Upper lobe of left lung (tissue), 6 donors: ENCODE measurements around the gene SOX5. TPM values are rescaled to one million over a fixed set of nuclear protein-coding genes. Genes with fewer than 3 reads are reported as not detected.

Experiments used
- ATAC-seq, 2 donors: fragments of 200-7000 bp; cut with Tn5 transposase; one replicate each; pipeline ENCODE4 v1.9.1; 2022; ENCODE audit warnings: mild to moderate bottlenecking in 2 of 2, moderate library complexity in 2 of 2; ENCODE audit not compliant: low FRiP score in 2 of 2
- DNase-seq, 2 donors: peaks; one replicate each; pipeline ENCODE4 v3.0.0-alpha.2; 2019 to 2020
- H3K27ac ChIP-seq, 4 donors: fragments of 200-600 bp; sonication (generic); one replicate each; pipeline ENCODE4 v1.5.1; 2016 to 2019
- H3K27me3 ChIP-seq, 4 donors: fragments of 200-600 bp; sonication (generic); one replicate each; pipeline ENCODE4 v1.5.1; 2017 to 2019
- H3K36me3 ChIP-seq, 4 donors: fragments of 200-600 bp; sonication (generic); one replicate each; pipeline ENCODE4 v1.5.1; 2016 to 2019
- H3K4me1 ChIP-seq, 4 donors: fragments of 200-600 bp; sonication (generic); one replicate each; pipeline ENCODE4 v1.5.1; 2018 to 2019
- H3K4me3 ChIP-seq, 4 donors: fragments of 200-600 bp; sonication (generic); one replicate each; pipeline ENCODE4 v1.5.1; 2017 to 2019; ENCODE audit warnings: mild to moderate bottlenecking in 2 of 4, moderate library complexity in 1 of 4
- H3K9me3 ChIP-seq, 4 donors: fragments of 200-600 bp; sonication (generic); one replicate each; pipeline ENCODE4 v1.5.1; 2018 to 2019
- EP300 ChIP-seq, 4 donors: sonication (generic); formaldehyde crosslinking; IDR thresholded peaks; one replicate each; pipeline ENCODE4 v1.5.1; 2017; ENCODE audit warnings: antibody characterized with exemption in 4 of 4, control low read depth in 2 of 4
- POLR2A ChIP-seq, 4 donors: fragments of 450-650 bp; IDR thresholded peaks; one replicate each; pipeline ENCODE4 v1.5.1; 2016 to 2017; ENCODE audit warnings: antibody characterized with exemption in 4 of 4, mild to moderate bottlenecking in 2 of 4
- POLR2AphosphoS5 ChIP-seq, 2 donors: sonication (generic); formaldehyde crosslinking; IDR thresholded peaks; one replicate each; pipeline ENCODE4 v1.5.1; 2017; ENCODE audit warnings: antibody characterized with exemption in 2 of 2
- WGBS, 2 donors: methylation state at CpG; one replicate each; pipeline ENCODE4 v1.1.5; 2017 to 2018; 5-methylcytosine and 5-hydroxymethylcytosine counted together
- total RNA-seq, 6 donors: library from RNA; depleted of rRNA in 4 of 6; stranded (reverse); fragments of >200 nt in 4 of 6; gene quantifications; one replicate each; pipeline versions ENCODE4 v1.1.0 to v1.2.1, GENCODE V29; 2016 to 2021
- TF ChIP-seq, protein P1 (sequence below), 6 experiments: fragments of 450-650 bp in 4 of 6; fragments of 200-600 bp in 2 of 6; sonication (generic) in 2 of 6; IDR thresholded peaks; one replicate each; pipeline ENCODE4 v1.5.1; 2016 to 2019; ENCODE audit warnings: antibody characterized with exemption in 6 of 6
- donor health status: DM: no; HTN: no; CAD: no; lungs with moderate emphysema.
- donor health status: DM: no; HTN: yes; CAD: no; lungs with severe emphysema.

The SOX5 gene
- total RNA-seq, 6 donors from 2014 or later: 9.6 to 31.4 (median 14.5) TPM

DNA sequence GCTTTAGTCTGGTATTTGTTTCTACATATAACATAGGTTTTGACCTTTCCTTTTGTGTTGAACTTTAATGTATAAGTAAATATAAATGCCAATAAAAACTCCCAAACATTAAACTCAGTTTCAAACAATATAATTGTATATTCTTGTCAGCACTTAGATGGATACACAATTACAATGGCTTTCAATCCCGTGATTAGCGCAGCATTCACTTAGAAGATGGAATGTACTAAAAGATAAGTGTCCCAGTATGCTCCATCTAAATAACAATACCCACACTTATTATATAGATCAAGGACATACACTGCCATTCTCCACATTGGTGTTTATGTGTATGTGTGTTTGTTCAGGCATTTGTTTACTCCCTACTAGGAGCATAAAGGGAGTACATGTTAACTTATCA is 193.1 kb downstream of the SOX5 start:
- H3K4me3 ChIP-seq: no peak overlapping the region
- H3K27ac ChIP-seq: no peak overlapping the region
- H3K36me3 ChIP-seq: no peaks in the 10 kb centered on the region
- 91% methylated on average over 2 of the region's 2 CpGs for WGBS, 2 donors
- no peaks in the 10 kb centered on the region for H3K27me3 ChIP-seq
- DNase-seq (no peak), ATAC-seq (no peak)
- TF ChIP-seq, protein P1, sequence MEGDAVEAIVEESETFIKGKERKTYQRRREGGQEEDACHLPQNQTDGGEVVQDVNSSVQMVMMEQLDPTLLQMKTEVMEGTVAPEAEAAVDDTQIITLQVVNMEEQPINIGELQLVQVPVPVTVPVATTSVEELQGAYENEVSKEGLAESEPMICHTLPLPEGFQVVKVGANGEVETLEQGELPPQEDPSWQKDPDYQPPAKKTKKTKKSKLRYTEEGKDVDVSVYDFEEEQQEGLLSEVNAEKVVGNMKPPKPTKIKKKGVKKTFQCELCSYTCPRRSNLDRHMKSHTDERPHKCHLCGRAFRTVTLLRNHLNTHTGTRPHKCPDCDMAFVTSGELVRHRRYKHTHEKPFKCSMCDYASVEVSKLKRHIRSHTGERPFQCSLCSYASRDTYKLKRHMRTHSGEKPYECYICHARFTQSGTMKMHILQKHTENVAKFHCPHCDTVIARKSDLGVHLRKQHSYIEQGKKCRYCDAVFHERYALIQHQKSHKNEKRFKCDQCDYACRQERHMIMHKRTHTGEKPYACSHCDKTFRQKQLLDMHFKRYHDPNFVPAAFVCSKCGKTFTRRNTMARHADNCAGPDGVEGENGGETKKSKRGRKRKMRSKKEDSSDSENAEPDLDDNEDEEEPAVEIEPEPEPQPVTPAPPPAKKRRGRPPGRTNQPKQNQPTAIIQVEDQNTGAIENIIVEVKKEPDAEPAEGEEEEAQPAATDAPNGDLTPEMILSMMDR (IDR thresholded peaks at IDR 0.05): no peak
- TF ChIP-seq EP300 (IDR thresholded peaks at IDR 0.05): no peak
- TF ChIP-seq POLR2A (IDR thresholded peaks at IDR 0.05): no peak
- TF ChIP-seq POLR2AphosphoS5 (IDR thresholded peaks at IDR 0.05): no peak
- peaks cover 0 to 4% (median 0%) of the 10 kb centered on the region in 4 donors for H3K4me1 ChIP-seq
- H3K9me3 ChIP-seq: no peaks in the 10 kb centered on the region

DNA sequence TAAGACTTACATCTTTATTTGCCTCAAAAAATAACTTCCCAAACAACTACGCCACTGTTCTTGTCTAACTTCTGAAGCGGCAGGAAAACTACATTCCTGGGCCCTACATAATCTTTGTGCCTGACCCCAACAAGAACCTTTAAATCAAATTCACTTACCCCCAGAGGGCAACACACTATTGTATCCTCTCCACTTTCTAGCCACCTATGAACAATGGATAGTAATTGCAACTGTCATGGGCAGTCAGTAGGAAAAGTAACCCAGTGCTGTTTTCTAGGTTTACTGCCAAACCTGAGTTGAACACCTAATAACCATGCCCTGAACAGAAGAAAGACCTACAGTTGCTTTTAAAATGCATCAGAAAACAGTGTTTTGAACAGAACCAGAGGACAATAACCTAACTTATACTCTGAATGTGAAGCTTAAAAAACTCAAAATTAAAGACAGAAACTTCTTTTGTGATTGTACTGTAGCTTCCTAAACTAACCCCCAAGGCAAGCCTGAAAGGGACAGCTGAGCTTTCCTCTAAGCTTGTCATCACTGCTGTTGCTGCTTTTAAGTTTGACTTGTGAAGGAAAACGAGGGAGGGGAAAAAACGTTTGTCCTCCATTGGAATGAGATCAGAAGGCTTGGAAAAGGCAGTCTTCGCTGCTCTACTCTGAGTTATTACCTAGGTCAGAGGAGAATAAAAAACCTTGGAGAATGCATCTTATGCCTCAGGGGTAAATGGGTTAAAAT is 195.7 kb downstream of the SOX5 start:
- no peak for ATAC-seq
- H3K4me3 ChIP-seq: no peak overlapping the region
- H3K9me3 ChIP-seq: no peaks in the 10 kb centered on the region
- H3K36me3 ChIP-seq: no peaks in the 10 kb centered on the region
- no peaks in the 10 kb centered on the region for H3K4me1 ChIP-seq
- TF ChIP-seq POLR2AphosphoS5 (IDR thresholded peaks at IDR 0.05) (no peak), EP300 (IDR thresholded peaks at IDR 0.05) (no peak)
- no peak for DNase-seq
- 77 to 79% methylated on average over 5 of the region's 5 CpGs for WGBS, 2 donors
- no peak overlapping the region for H3K27ac ChIP-seq
- no peaks in the 10 kb centered on the region for H3K27me3 ChIP-seq

DNA sequence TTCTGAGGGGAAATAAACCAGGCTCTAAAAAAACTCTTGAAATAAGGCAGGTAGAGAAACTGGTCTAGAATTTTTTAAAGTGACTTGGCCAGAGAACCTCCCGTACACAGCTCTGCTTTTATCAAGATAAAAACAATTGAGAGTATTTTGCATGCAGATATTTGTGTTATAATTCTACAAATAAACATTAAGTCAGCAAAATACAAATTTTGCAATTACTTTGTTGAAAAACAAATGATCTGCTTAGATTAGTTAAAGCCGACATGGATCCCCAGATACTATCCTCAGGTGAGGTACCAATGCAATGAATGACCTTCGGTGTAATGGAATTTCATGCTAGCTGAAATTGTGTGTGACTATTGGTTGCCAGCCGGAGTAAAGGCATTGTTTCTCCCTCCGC is 197.2 kb downstream of the SOX5 start:
- H3K4me3 ChIP-seq: no peak overlapping the region
- H3K4me1 ChIP-seq: no peaks in the 10 kb centered on the region
- TF ChIP-seq POLR2AphosphoS5 (IDR thresholded peaks at IDR 0.05): no peak
- no peak for TF ChIP-seq EP300 (IDR thresholded peaks at IDR 0.05)
- TF ChIP-seq, protein P1 (IDR thresholded peaks at IDR 0.05): no peak
- no peak for TF ChIP-seq POLR2A (IDR thresholded peaks at IDR 0.05)
- no peak overlapping the region for H3K27ac ChIP-seq
- ATAC-seq: no peak
- H3K9me3 ChIP-seq: no peaks in the 10 kb centered on the region
- 83 to 87% methylated on average over 5 of the region's 5 CpGs for WGBS, 2 donors
- no peaks in the 10 kb centered on the region for H3K36me3 ChIP-seq
- no peaks in the 10 kb centered on the region for H3K27me3 ChIP-seq
- no peak for DNase-seq

DNA sequence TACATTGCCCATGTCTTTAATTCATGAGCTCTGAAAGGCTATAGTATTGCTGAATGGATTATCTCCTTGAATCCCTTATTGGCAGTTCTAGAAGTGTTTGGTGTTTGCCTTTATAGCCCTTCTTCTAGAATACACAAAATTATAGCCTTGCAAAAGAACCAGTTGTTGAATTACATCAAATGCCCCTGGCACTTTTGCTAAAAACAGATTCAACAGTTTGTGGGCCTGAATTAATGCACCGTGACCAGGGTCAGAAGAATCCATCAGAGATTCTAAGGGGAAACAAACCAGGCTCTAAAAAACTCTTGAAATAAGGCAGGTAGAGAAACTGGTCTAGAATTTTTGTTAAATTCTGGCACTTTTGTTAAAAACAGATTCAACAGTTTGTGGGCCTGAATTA is 197.8 kb downstream of the SOX5 start:
- Histone ChIP-seq H3K4me1 (no peaks in the 10 kb centered on the region), H3K27me3 (no peaks in the 10 kb centered on the region), H3K4me3 (no peak overlapping the region), H3K36me3 (no peaks in the 10 kb centered on the region), H3K9me3 (no peaks in the 10 kb centered on the region), H3K27ac (no peak overlapping the region)
- 91 to 94% methylated on average over 1 of the region's 1 CpG for WGBS, 2 donors
- DNase-seq (no peak), ATAC-seq (no peak)
- TF ChIP-seq, protein P1 (IDR thresholded peaks at IDR 0.05): no peak
- no peak for TF ChIP-seq POLR2A (IDR thresholded peaks at IDR 0.05)
- TF ChIP-seq EP300 (IDR thresholded peaks at IDR 0.05): no peak
- no peak for TF ChIP-seq POLR2AphosphoS5 (IDR thresholded peaks at IDR 0.05)

DNA sequence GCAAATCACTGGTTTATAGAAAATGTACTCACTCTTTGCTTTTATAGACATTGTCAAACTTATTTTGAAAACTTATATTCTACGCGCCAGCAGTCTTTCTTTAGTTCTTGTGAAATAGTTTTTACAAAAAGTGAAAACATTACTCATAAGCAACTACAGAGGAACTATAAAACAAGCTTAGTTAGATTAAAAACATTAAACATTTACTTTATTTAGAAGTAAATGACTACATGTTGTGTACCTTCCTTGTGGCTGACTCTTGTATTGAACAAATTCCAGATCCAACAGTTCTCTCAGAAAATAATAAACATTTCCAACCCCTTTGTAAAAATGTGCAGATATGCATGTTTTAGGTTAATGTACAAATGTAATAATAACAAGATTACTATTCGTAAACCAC is 198.5 kb downstream of the SOX5 start:
- Histone ChIP-seq H3K4me3 (no peak overlapping the region), H3K4me1 (no peaks in the 10 kb centered on the region), H3K27ac (no peak overlapping the region), H3K27me3 (no peaks in the 10 kb centered on the region), H3K36me3 (no peaks in the 10 kb centered on the region), H3K9me3 (no peaks in the 10 kb centered on the region)
- WGBS, 2 donors: 82 to 92% methylated on average over 3 of the region's 3 CpGs
- DNase-seq: no peak
- ATAC-seq: no peak
- TF ChIP-seq POLR2A (IDR thresholded peaks at IDR 0.05) (no peak), EP300 (IDR thresholded peaks at IDR 0.05) (no peak), POLR2AphosphoS5 (IDR thresholded peaks at IDR 0.05) (no peak)
- TF ChIP-seq, protein P1 (IDR thresholded peaks at IDR 0.05): no peak
